ENCODE results near the gene PRR12.

DNA sequence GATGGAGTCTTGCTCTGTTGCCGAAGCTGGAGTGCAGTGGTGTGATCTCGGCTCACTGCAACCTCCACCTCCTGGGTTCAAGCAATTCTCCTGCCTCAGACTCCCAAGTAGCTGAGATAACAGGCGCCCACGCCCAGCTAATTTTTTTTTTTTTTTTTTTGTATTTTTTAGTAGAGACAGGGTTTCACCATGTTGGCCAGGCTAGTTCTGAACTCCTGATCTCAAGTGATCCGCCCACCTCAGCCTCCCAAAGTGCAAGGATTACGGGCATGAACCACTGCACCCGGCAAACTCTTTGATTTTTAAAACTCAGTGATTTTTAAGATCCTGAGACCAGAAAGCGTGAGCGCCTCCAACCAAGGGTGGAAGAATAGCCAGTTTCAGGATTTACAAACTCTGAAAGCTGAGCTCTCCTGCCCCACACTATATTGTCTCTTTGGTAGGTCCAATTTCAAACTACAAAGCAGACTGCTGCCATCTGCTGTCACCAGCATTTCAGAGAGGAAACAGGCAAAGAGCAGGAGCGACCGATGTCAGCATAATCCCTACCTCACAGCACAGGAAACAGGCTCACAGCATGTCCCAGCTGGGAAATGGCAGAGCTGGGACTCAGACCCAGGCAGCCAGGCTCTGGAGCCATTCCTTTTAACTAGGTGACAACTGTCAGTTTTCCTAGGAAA lies 19.8 kb upstream of the PRR12 start:
- TF ChIP-seq, protein P1, sequence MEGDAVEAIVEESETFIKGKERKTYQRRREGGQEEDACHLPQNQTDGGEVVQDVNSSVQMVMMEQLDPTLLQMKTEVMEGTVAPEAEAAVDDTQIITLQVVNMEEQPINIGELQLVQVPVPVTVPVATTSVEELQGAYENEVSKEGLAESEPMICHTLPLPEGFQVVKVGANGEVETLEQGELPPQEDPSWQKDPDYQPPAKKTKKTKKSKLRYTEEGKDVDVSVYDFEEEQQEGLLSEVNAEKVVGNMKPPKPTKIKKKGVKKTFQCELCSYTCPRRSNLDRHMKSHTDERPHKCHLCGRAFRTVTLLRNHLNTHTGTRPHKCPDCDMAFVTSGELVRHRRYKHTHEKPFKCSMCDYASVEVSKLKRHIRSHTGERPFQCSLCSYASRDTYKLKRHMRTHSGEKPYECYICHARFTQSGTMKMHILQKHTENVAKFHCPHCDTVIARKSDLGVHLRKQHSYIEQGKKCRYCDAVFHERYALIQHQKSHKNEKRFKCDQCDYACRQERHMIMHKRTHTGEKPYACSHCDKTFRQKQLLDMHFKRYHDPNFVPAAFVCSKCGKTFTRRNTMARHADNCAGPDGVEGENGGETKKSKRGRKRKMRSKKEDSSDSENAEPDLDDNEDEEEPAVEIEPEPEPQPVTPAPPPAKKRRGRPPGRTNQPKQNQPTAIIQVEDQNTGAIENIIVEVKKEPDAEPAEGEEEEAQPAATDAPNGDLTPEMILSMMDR (IDR thresholded peaks at IDR 0.05; ENCODE audit: low read length), result peak; percentile 41
- TF ChIP-seq EZH2 (IDR thresholded peaks at IDR 0.05; ENCODE audit: borderline replicate concordance, low read length), result no peak
